ENCODE results near the gene ZNF398. TPM values are rescaled to one million over a fixed set of nuclear protein-coding genes. Genes with fewer than 3 reads are reported as not detected.
"Not testable (repeated sequence)": the region's sequence is repeated elsewhere in the genome, so short reads cannot be mapped to it uniquely, and the experiment has no call there.

ZNF398 gene
- total and polyA plus RNA-seq, 9 of the 15 experiments (the other 6 are each of a cell fraction or from before 2014, with no cell fraction given) = 4.0 to 18.6 (median 10.4) TPM

DNA sequence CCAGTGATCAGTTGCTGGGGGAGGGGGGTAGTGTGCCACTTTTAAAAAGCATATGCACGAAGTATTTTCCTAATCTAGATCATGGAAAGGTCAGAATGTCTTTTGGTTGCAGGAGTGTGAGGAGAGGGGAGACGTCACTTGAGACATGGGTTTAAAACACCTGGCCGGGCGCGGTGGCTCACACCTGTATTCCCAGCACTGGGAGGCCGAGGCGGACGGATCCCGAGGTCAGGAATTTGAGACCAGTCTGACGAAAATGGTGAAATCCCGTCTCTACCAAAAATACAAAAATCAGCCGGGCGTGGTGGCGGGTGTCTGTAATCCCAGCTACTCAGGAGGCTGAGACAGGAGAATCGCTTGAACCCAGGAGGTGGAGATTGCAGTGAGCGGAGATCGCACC, 79.1 kb downstream of the ZNF398 start:
- H4K20me1 ChIP-seq (replicated peaks; ENCODE audit: control insufficient read depth, insufficient read depth, low read length); H3K4me2 ChIP-seq (ENCODE audit: insufficient read depth, low read length); CTCF ChIA-PET (ENCODE audit: low intra/inter-chr PET ratio); H3K9me1 ChIP-seq (ENCODE audit: control insufficient read depth, insufficient read depth, low read length); H3K4me1 ChIP-seq (replicated peaks in 1 of 2; ENCODE audit: control insufficient read depth in 2 of 2, insufficient read depth in 2 of 2, low read length in 2 of 2); DNase-seq (ENCODE audit: extremely low read depth in 1 of 4, low spot score in 3 of 4); intact Hi-C loops (cut with micrococcal nuclease); H3K27ac ChIP-seq (ENCODE audit: extremely low read depth, low read depth, low read length); H3K4me3 ChIP-seq; ATAC-seq; H3K9me3 ChIP-seq (replicated peaks; ENCODE audit: control insufficient read depth, insufficient read depth, low read depth, low read length); H3K27me3 ChIP-seq (ENCODE audit: control insufficient read depth in 2 of 2, insufficient read depth in 2 of 2, low read length in 2 of 2); FAIRE-seq; H2AFZ ChIP-seq (ENCODE audit: low read depth, low read length); H3K79me2 ChIP-seq (ENCODE audit: control insufficient read depth, insufficient read depth, low read length); H3K9ac ChIP-seq (ENCODE audit: insufficient read depth in 1 of 2, low read depth in 2 of 2, low read length in 2 of 2); in situ Hi-C loops (cut with MboI): not testable (repeated sequence)
- 0 out of 2 replicates have a peak, but pooled peaks have one; percentile 8 for TF ChIP-seq POLR2A (conservative IDR thresholded peaks at IDR 0.05)
- WGBS (ENCODE audit: insufficient coverage, low coverage, missing lambda C conversion rate) = 84% methylated on average over 17 of the region's 17 CpGs
- BruUV-seq (replicated peaks) = TSS peak; percentile 32
- H3K36me3 ChIP-seq (ENCODE audit: control insufficient read depth, insufficient read depth, low read length) = peaks cover 36% of the 10 kb centered on the region
- POLR2A ChIA-PET = interaction anchor here (0.6 to 1.3 kb wide), 4 partner anchors 9 to 1639 kb away, joined by 3 to 4 read pairs (median 3); no protein-coding TSS in a partner anchor

- no peak overlapping the region for H2AFZ ChIP-seq (ENCODE audit: low read depth, low read length)
- 75% methylated on average over 6 of the region's 6 CpGs for WGBS (ENCODE audit: insufficient coverage, low coverage, missing lambda C conversion rate)
- TF ChIP-seq RBM22 (IDR thresholded peaks at IDR 0.05; ENCODE audit: low read depth, low read length, poor library complexity, severe bottlenecking) = no peak
- no peak for TF ChIP-seq ZFP36 (IDR thresholded peaks at IDR 0.05; ENCODE audit: low read depth, low read length, partially characterized antibody)
- no peak for TF ChIP-seq ZNF324 (CRISPR knock-in tag; IDR thresholded peaks at IDR 0.05)
- 0 out of 2 replicates have a peak, but pooled peaks have one; percentile 33 for TF ChIP-seq SUPT5H (IDR thresholded peaks at IDR 0.05)
- no peak for TF ChIP-seq BCL6 (CRISPR knock-in tag; IDR thresholded peaks at IDR 0.05)
- TF ChIP-seq, protein P1, sequence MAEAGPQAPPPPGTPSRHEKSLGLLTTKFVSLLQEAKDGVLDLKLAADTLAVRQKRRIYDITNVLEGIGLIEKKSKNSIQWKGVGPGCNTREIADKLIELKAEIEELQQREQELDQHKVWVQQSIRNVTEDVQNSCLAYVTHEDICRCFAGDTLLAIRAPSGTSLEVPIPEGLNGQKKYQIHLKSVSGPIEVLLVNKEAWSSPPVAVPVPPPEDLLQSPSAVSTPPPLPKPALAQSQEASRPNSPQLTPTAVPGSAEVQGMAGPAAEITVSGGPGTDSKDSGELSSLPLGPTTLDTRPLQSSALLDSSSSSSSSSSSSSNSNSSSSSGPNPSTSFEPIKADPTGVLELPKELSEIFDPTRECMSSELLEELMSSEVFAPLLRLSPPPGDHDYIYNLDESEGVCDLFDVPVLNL (CRISPR knock-in tag; IDR thresholded peaks at IDR 0.05; ENCODE audit: low read depth) = 0 out of 2 replicates have a peak, but pooled peaks have one; percentile 51
- TF ChIP-seq, protein P2, sequence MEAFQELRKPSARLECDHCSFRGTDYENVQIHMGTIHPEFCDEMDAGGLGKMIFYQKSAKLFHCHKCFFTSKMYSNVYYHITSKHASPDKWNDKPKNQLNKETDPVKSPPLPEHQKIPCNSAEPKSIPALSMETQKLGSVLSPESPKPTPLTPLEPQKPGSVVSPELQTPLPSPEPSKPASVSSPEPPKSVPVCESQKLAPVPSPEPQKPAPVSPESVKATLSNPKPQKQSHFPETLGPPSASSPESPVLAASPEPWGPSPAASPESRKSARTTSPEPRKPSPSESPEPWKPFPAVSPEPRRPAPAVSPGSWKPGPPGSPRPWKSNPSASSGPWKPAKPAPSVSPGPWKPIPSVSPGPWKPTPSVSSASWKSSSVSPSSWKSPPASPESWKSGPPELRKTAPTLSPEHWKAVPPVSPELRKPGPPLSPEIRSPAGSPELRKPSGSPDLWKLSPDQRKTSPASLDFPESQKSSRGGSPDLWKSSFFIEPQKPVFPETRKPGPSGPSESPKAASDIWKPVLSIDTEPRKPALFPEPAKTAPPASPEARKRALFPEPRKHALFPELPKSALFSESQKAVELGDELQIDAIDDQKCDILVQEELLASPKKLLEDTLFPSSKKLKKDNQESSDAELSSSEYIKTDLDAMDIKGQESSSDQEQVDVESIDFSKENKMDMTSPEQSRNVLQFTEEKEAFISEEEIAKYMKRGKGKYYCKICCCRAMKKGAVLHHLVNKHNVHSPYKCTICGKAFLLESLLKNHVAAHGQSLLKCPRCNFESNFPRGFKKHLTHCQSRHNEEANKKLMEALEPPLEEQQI (IDR thresholded peaks at IDR 0.05) = no peak
- TF ChIP-seq ZNF589 (CRISPR knock-in tag; IDR thresholded peaks at IDR 0.05; ENCODE audit: low read depth) = no peak
- TF ChIP-seq CREB1 (IDR thresholded peaks at IDR 0.05) = 0 out of 2 replicates have a peak, but pooled peaks have one; percentile 11
- no peak for TF ChIP-seq CREB1 (CRISPR knock-in tag; IDR thresholded peaks at IDR 0.05)
- TF ChIP-seq PML (IDR thresholded peaks at IDR 0.05; ENCODE audit: low read length) = 0 out of 2 replicates have a peak, but pooled peaks have one; percentile 11
- TF ChIP-seq TAF1 (IDR thresholded peaks at IDR 0.05; ENCODE audit: control insufficient read depth, extremely low read depth, insufficient read depth, low read length, severe bottlenecking) = no peak
These were observed 79.7 kb downstream of the ZNF398 start for GRCh38 chr7:149226840-149227494.

More at GRCh38 chr7:149226840-149227494, 79.7 kb downstream of the ZNF398 start:
- Histone ChIP-seq H3K27ac (ENCODE audit: extremely low read depth, low read depth, low read length) (no peak overlapping the region), H3K4me1 (replicated peaks in 1 of 2; ENCODE audit: control insufficient read depth in 2 of 2, insufficient read depth in 2 of 2, low read length in 2 of 2) (peaks cover 0 to 4% of the 10 kb centered on the region in 2 experiments; a peak in 2 of 5 replicates), H3K36me3 (ENCODE audit: control insufficient read depth, insufficient read depth, low read length) (peaks cover 31% of the 10 kb centered on the region), H3K9ac (ENCODE audit: insufficient read depth in 1 of 2, low read depth in 2 of 2, low read length in 2 of 2) (no peak overlapping the region), H3K27me3 (ENCODE audit: control insufficient read depth in 2 of 2, insufficient read depth in 2 of 2, low read length in 2 of 2) (no peaks in the 10 kb centered on the region), H4K20me1 (replicated peaks; ENCODE audit: control insufficient read depth, insufficient read depth, low read length) (peaks cover 3% of the 10 kb centered on the region), H3K9me1 (ENCODE audit: control insufficient read depth, insufficient read depth, low read length) (no peaks in the 10 kb centered on the region), H3K79me2 (ENCODE audit: control insufficient read depth, insufficient read depth, low read length) (no peaks in the 10 kb centered on the region), H3K4me2 (ENCODE audit: insufficient read depth, low read length) (no peak overlapping the region), H3K9me3 (replicated peaks; ENCODE audit: control insufficient read depth, insufficient read depth, low read depth, low read length) (0 out of 2 replicates have a peak, but pooled peaks cover 5% of the 10 kb centered on the region), H3K4me3 (no peak overlapping the region)
- FAIRE-seq (no peak), DNase-seq (ENCODE audit: extremely low read depth in 1 of 4, low spot score in 3 of 4) (no peak), ATAC-seq (peak; percentile 9)
- no TSS peak for BruUV-seq (replicated peaks)
- intact Hi-C loops (cut with micrococcal nuclease) = no loop called here
- CTCF ChIA-PET (ENCODE audit: low intra/inter-chr PET ratio) = no interaction called here
- POLR2A ChIA-PET = interaction anchor here (0.5 to 1.3 kb wide), 6 partner anchors 15 to 1640 kb away, joined by 3 to 4 read pairs (median 3); no protein-coding TSS in a partner anchor
- in situ Hi-C loops (cut with MboI) = no loop called here

Measured in K562 (cell line).